Breast epithelium (tissue), 3 donors: Measurements from ENCODE around the gene SLC44A1.

Experiments
- POLR2A ChIP-seq: fragments of 450-650 bp; IDR thresholded peaks from one replicate; pipeline ENCODE4 v1.6.1; 2016; ENCODE audit warnings: antibody characterized with exemption, mild to moderate bottlenecking, moderate library complexity
- POLR2AphosphoS5 ChIP-seq, 3 donors: sonication (generic); formaldehyde crosslinking; IDR thresholded peaks; one replicate each; pipeline ENCODE4 v1.6.1; 2017; ENCODE audit warnings: antibody characterized with exemption in 3 of 3
- TF ChIP-seq, protein P1 (sequence below), 3 donors: fragments of 450-650 bp; IDR thresholded peaks; one replicate each; pipeline ENCODE4 v1.5.1; 2016 to 2017; ENCODE audit warnings: antibody characterized with exemption in 3 of 3, mild to moderate bottlenecking in 3 of 3, moderate library complexity in 3 of 3

DNA sequence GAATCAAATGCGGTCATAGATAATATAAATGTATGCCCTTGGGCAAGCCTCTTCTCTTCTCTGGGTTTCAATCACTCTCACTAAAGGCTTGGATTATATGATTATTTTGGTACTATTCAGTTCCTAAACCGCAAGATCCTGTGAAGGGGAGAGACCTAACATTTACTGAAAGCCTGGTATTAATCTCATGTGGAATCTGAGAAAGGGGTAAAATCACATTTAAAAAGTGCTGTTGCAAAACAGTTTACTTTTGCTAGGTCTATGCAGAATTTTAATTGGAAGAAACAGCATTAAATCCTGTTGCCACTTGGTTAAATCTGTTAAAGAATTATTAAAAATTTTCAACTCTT lies 50.7 kb downstream of the SLC44A1 start:
- TF ChIP-seq, protein P1, sequence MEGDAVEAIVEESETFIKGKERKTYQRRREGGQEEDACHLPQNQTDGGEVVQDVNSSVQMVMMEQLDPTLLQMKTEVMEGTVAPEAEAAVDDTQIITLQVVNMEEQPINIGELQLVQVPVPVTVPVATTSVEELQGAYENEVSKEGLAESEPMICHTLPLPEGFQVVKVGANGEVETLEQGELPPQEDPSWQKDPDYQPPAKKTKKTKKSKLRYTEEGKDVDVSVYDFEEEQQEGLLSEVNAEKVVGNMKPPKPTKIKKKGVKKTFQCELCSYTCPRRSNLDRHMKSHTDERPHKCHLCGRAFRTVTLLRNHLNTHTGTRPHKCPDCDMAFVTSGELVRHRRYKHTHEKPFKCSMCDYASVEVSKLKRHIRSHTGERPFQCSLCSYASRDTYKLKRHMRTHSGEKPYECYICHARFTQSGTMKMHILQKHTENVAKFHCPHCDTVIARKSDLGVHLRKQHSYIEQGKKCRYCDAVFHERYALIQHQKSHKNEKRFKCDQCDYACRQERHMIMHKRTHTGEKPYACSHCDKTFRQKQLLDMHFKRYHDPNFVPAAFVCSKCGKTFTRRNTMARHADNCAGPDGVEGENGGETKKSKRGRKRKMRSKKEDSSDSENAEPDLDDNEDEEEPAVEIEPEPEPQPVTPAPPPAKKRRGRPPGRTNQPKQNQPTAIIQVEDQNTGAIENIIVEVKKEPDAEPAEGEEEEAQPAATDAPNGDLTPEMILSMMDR (IDR thresholded peaks at IDR 0.05), result no peak
- TF ChIP-seq POLR2AphosphoS5 (IDR thresholded peaks at IDR 0.05) (no peak), POLR2A (no peak)
